ENCODE results near the gene EPHB1.

DNA sequence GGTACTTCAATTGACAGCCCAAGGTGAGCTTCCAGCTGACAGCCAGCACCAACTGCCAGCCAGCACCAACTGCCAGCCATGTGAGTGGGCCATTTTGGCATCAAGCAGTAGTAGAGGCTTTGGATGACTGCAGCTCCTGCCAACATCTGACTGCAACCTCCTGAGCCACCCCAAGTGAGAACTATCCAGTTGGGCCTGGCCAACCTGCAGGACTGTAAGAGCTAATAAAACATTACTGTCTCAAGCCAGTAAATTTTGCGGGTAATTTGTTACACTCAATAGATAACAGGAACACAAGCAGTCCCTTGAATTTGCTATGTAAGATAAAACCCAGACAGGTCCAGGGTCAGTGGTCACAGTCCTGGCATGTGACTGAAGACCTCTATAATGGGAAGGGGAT, 29.7 kb downstream of the EPHB1 start:
- TF ChIP-seq EZH2 (IDR thresholded peaks at IDR 0.05; ENCODE audit: insufficient read depth, poor library complexity, severe bottlenecking): no peak
- TF ChIP-seq EZH2phosphoT487 (IDR thresholded peaks at IDR 0.05; ENCODE audit: insufficient read depth, low read depth): no peak
